Epithelial cell of esophagus (primary cell): ENCODE measurements around the gene MTA3.

Experiments used
- DNase-seq: peaks from one replicate; pipeline ENCODE4 v3.0.0; 2010; ENCODE audit warnings: low read depth
- H3K4me3 ChIP-seq: 2 replicates; pipeline ENCODE4 v1.5.1; 2011; ENCODE audit warnings: mild to moderate bottlenecking, low read length, control low read depth
- TF ChIP-seq, protein P1 (sequence below): IDR thresholded peaks from 2 replicates; pipeline ENCODE4 v1.5.1; 2011; ENCODE audit warnings: low read depth, mild to moderate bottlenecking, low read length, control low read depth, inconsistent platforms; ENCODE audit not compliant: insufficient read depth; ENCODE audit errors: missing control alignments

The MTA3 gene

DNA sequence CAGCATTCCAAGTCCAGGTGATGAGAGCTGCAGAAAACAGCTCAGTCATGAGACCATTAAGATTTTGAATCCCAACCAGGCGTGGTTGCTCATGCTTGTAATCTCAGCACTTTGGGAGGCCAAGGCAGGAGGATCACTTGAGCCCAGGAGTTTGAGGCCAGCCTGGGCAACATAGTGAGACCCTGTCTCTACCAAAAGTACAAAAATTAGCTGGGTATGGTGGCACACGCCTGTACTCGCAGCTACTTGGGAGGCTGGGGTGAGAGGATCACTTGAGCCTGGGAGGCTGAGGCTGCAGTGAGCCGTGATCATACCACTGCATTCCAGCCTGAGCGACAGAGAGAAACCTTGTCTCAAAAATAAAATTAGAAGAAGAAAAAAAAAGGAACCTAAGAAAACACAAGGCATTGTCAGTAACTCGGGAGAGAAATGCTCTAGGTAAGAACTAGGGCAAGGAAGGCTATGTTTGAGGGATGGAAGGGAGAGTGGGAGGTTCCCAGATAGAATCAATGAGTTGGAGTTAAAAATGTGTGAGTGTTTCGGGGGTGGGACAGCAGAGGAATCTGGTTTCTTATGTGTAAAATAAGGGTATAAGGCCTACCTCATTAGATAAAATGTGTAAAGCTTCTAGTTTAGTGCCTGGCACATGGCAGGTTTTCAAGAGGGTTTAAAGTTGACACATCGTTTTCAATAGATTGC, 23.3 kb upstream of the MTA3 start:
- no peak for DNase-seq
- H3K4me3 ChIP-seq, result no peak overlapping the region
- TF ChIP-seq, protein P1, sequence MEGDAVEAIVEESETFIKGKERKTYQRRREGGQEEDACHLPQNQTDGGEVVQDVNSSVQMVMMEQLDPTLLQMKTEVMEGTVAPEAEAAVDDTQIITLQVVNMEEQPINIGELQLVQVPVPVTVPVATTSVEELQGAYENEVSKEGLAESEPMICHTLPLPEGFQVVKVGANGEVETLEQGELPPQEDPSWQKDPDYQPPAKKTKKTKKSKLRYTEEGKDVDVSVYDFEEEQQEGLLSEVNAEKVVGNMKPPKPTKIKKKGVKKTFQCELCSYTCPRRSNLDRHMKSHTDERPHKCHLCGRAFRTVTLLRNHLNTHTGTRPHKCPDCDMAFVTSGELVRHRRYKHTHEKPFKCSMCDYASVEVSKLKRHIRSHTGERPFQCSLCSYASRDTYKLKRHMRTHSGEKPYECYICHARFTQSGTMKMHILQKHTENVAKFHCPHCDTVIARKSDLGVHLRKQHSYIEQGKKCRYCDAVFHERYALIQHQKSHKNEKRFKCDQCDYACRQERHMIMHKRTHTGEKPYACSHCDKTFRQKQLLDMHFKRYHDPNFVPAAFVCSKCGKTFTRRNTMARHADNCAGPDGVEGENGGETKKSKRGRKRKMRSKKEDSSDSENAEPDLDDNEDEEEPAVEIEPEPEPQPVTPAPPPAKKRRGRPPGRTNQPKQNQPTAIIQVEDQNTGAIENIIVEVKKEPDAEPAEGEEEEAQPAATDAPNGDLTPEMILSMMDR, result no peak

DNA sequence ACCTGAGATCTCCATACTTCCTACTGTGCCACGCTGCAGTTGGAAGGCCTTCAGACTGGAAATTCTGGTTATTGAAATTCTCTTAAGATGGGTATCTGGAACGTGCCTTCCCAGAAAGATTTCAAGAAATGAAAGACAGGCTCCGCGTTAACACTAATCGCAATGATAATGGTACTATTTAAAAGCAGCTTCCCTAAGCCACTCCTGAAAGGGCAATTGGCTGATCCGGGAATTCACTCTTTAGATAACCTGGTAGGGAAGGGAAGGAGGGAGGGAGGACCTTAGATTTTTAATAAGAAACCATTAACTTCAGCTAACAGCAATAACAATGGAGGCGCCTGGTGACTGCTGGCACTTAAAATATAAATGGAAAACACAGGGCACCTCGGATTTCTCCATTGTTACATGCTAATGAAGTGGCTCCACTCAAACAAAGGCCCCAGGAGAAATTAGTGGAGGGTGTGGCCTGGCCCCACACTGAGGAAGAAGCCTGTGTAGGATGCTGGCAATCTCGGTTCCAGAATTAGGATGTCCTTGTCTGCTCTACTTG, 22.5 kb upstream of the MTA3 start:
- DNase-seq, result no peak
- TF ChIP-seq, protein P1, result no peak
- H3K4me3 ChIP-seq, result no peak overlapping the region

DNA sequence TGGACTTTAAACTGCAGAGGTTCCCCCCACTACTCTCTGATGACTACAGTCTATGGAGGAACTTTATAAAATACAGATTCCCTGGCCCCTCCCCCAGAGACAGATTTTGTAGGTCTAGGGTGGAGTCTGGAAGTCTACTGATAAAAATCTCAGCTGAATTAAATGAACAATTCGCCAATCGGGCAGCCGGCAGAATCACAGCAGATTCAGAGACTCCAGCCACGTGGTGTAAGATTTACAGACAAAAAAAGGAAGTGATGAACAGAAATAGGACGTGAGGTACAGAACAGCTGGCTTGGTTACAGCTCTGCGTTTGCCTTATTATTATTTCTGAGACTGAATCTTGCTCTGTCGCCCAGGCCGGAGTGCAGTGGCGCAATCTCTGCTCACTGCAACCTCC, 21.4 kb upstream of the MTA3 start:
- H3K4me3 ChIP-seq, result no peak overlapping the region
- no peak for DNase-seq
- TF ChIP-seq, protein P1, result no peak

DNA sequence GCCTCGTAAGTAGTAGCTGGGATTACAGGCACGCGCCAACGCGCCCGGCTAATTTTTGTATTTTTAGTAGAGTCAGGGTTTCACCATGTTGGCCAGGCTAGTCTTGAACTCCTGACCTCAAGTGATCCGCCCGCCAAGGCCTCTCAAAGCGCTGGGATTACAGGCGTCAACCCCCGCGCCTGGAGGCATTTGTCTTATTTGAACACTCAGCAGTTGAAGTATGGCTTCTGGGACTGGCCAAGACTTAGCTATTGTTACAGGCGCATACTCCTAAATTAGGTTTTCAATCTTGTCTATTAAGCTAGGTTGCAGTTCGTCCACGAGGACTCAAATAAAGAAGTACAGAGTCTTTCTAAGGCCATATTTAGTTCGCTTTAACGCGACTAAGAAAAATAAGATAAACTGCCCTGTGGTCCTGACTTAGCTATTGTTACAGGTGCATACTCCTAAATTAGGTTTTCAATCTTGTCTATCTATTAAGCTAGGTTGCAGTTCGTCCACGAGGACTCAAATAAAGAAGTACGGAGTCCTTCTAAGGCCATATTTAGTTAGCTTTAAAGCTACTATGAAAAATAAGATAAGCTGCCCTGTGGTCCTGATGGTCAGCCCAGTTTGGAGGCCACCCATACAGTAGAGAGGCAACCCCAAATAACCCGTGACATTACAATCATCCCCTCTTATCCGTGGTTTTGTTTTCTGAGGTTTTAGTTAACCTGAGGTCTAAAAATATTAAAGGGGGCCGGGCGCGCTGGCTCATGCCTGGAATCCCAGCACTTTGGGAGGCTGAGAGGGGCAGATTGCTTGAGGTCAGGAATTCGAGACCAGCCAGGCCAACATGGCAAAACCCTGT, 20.8 kb upstream of the MTA3 start:
- H3K4me3 ChIP-seq, result no peak overlapping the region
- DNase-seq, result no peak
- TF ChIP-seq, protein P1, result no peak

DNA sequence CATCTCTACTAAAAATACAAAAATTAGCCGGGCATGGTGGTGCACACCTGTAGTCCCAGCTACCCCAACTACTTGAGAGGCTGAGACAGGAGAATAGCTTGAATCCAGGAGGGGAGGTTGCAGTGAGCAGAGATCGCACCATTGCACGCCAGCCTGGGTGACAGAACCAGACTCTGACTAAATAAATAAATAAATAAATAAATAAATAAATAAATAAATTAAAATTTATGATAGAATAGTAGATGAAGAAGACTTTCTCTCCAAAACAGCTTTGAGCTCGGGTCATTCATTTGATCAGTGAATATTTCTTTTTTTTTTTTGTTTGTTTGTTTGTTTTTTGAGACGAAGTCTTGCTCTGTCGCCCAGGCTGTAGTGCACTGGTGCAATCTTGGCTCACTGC, 17.6 kb upstream of the MTA3 start:
- TF ChIP-seq, protein P1, result no peak
- H3K4me3 ChIP-seq, result no peak overlapping the region
- DNase-seq, result no peak

DNA sequence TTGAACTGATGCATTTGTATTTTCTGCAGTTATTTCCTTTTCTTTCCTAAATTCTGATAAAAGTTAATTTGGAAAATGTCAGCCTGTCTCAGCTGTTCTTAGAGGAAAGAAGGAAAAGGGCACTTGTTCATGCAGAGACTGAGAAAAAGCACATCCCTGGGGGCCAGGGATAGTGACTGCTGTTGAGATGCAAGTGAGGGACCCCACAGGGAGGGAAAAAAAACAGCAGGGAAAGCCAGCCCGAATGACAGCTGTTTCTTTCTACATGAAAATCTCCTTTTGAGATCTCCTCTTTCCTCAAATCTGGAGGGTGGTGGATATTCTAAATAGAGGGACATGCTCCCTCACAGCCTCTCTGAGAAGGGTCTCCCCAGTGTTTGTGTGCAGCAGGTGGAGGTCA, 14.0 kb upstream of the MTA3 start:
- TF ChIP-seq, protein P1, result no peak
- DNase-seq, result no peak
- H3K4me3 ChIP-seq, result no peak overlapping the region
